ENCODE measurements around the gene CDHR1. TPM values are rescaled to one million over a fixed set of nuclear protein-coding genes. Genes with fewer than 3 reads are reported as not detected.

The CDHR1 gene
- total RNA-seq, 1 experiment from 2014 or later = 6.6 TPM

DNA sequence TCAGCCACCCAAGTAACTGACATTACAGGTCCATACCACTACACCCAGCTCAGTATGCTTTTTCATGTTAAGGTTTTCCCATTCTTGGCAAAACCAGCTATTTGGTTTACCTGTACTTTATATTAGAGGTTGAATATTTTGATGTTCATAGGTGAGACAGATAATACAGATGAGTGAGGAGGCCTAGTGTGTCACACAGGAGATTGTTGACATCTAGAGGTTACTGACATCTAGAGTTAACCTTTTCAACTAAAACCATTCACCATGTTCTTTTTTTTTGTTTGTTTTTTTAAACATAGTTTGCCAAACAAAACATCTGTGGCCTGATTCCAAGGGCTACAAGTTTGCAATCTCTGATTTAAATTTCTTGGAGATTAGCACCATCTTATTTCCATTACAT, 47.0 kb upstream of the CDHR1 start:
- H2BK120ac ChIP-seq (ENCODE audit: low read depth, low read length, poor library complexity, severe bottlenecking) = no peak overlapping the region
- no peaks in the 10 kb centered on the region for H3K27me3 ChIP-seq (ENCODE audit: insufficient read depth, low read length)
- no peak overlapping the region for H3K14ac ChIP-seq (ENCODE audit: insufficient read depth, low read length)
- Mint-ChIP-seq H3K27ac (no peak overlapping the region), H3K36me3 (ENCODE audit: insufficient read depth in 1 of 3, low read depth in 3 of 3) (peaks cover 23 to 70% (median 62%) of the 10 kb centered on the region in 3 experiments; a peak in 6 of 7 replicates), H3K4me1 (no peaks in the 10 kb centered on the region), H3K9me3 (no peaks in the 10 kb centered on the region), H3K27me3 (ENCODE audit: low read depth) (no peaks in the 10 kb centered on the region), H3K4me3 (no peak overlapping the region)
- H4K8ac ChIP-seq (replicated peaks; ENCODE audit: insufficient read length, low read depth, low read length) = no peak overlapping the region
- H2BK20ac ChIP-seq (ENCODE audit: low read depth, low read length, poor library complexity, severe bottlenecking) = no peak overlapping the region
- no peak overlapping the region for H4K91ac ChIP-seq (ENCODE audit: insufficient read length, low read depth, low read length)
- no peak overlapping the region for H3K4me2 ChIP-seq (ENCODE audit: insufficient read depth, insufficient read length, low read length)
- no peak overlapping the region for H3T11ph ChIP-seq (ENCODE audit: low read length)
- no peak overlapping the region for H3K9ac ChIP-seq (ENCODE audit: extremely low read depth, insufficient read length, low read length)
- H2BK5ac ChIP-seq (ENCODE audit: insufficient read length, low read length) = no peak overlapping the region
- H2BK12ac ChIP-seq (ENCODE audit: insufficient read length, low read depth, low read length) = no peak overlapping the region
- no peak overlapping the region for H2BK15ac ChIP-seq (ENCODE audit: low read depth, low read length)
- no peak overlapping the region for H3K27ac ChIP-seq (ENCODE audit: insufficient read length, low read depth, low read length)
- H2AFZ ChIP-seq (ENCODE audit: low read length) = no peak overlapping the region
- no peaks in the 10 kb centered on the region for H3K4me1 ChIP-seq (ENCODE audit: insufficient read depth, low read length)
- no peak overlapping the region for H2AK5ac ChIP-seq (ENCODE audit: insufficient read length, low read length)
- no peak overlapping the region for H4K5ac ChIP-seq (ENCODE audit: insufficient read length, low read depth, low read length)
- DNase-seq = no peak
- no peak overlapping the region for H3K18ac ChIP-seq (ENCODE audit: insufficient read length, low read depth, low read length)
- no peaks in the 10 kb centered on the region for H3K79me1 ChIP-seq (ENCODE audit: insufficient read depth, low read depth, low read length, poor library complexity, severe bottlenecking)
- no peaks in the 10 kb centered on the region for H3K9me3 ChIP-seq (ENCODE audit: control insufficient read depth, low read depth, low read length)
- peaks cover 1% of the 10 kb centered on the region; the same call in 1 of the 2 replicates for H3K79me2 ChIP-seq (ENCODE audit: insufficient read depth, low read length)
- H3K56ac ChIP-seq (ENCODE audit: insufficient read length, low read depth, low read length) = no peak overlapping the region
- no peaks in the 10 kb centered on the region for H3K23me2 ChIP-seq (ENCODE audit: insufficient read length, low read depth, low read length, poor library complexity, severe bottlenecking)
- H4K20me1 ChIP-seq (ENCODE audit: control insufficient read depth, insufficient read depth, insufficient read length) = no peaks in the 10 kb centered on the region
- TF ChIP-seq, protein P1, sequence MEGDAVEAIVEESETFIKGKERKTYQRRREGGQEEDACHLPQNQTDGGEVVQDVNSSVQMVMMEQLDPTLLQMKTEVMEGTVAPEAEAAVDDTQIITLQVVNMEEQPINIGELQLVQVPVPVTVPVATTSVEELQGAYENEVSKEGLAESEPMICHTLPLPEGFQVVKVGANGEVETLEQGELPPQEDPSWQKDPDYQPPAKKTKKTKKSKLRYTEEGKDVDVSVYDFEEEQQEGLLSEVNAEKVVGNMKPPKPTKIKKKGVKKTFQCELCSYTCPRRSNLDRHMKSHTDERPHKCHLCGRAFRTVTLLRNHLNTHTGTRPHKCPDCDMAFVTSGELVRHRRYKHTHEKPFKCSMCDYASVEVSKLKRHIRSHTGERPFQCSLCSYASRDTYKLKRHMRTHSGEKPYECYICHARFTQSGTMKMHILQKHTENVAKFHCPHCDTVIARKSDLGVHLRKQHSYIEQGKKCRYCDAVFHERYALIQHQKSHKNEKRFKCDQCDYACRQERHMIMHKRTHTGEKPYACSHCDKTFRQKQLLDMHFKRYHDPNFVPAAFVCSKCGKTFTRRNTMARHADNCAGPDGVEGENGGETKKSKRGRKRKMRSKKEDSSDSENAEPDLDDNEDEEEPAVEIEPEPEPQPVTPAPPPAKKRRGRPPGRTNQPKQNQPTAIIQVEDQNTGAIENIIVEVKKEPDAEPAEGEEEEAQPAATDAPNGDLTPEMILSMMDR (conservative IDR thresholded peaks at IDR 0.05) = no peak
- no peak overlapping the region for H3K23ac ChIP-seq (ENCODE audit: insufficient read length, low read depth, low read length)
- H3K4ac ChIP-seq (ENCODE audit: low read depth, low read length) = no peak overlapping the region

All from H9 (cell line).